ENCODE data around the gene BLOC1S4.

GRCh38 chr4:6727943-6728250, 11.9 kb downstream of the BLOC1S4 start:
- TF ChIP-seq, protein P1, sequence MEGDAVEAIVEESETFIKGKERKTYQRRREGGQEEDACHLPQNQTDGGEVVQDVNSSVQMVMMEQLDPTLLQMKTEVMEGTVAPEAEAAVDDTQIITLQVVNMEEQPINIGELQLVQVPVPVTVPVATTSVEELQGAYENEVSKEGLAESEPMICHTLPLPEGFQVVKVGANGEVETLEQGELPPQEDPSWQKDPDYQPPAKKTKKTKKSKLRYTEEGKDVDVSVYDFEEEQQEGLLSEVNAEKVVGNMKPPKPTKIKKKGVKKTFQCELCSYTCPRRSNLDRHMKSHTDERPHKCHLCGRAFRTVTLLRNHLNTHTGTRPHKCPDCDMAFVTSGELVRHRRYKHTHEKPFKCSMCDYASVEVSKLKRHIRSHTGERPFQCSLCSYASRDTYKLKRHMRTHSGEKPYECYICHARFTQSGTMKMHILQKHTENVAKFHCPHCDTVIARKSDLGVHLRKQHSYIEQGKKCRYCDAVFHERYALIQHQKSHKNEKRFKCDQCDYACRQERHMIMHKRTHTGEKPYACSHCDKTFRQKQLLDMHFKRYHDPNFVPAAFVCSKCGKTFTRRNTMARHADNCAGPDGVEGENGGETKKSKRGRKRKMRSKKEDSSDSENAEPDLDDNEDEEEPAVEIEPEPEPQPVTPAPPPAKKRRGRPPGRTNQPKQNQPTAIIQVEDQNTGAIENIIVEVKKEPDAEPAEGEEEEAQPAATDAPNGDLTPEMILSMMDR (IDR thresholded peaks at IDR 0.05; ENCODE audit: insufficient read depth, low read length, poor library complexity, severe bottlenecking), result no peak
- TF ChIP-seq EZH2phosphoT487 (conservative IDR thresholded peaks at IDR 0.05; ENCODE audit: low read length), result no peak

Measured in SU-DHL-6 (cell line).